HCT116 (cell line): Measurements from ENCODE around the gene PLXDC1. TPM values are rescaled to one million over a fixed set of nuclear protein-coding genes. Genes with fewer than 3 reads are reported as not detected.

ENCODE experiments used
- ATAC-seq: fragments of 200-7000 bp; cut with Tn5 transposase; 2 replicates; pipeline ENCODE4 v1.9.1; 2020; ENCODE audit warnings: mild to moderate bottlenecking, moderate library complexity
- BruUV-seq: library from RNA; stranded (reverse); fragments of 400-500 nt; replicated peaks from 2 replicates; lab custom pipeline; 2021; lab: Mats Ljungman, UMichigan
- CTCF ChIA-PET: fragments of 300-600 bp; sonication (Branson Sonifier 250); formaldehyde crosslinking; loops from one replicate; lab custom pipeline; 2021; ENCODE audit warnings: antibody characterized with exemption; lab: Charles Lee
- POLR2A ChIA-PET: fragments of 300-600, 350-600 bp; sonication (Branson Sonifier 250); formaldehyde crosslinking; loops from one replicate; lab custom pipeline; 2021; ENCODE audit warnings: antibody characterized with exemption; lab: Charles Lee
- RAD21 ChIA-PET, 2 experiments: fragments of 300-600 bp; sonication (Branson Sonifier 250); formaldehyde crosslinking; loops; one replicate each; lab custom pipeline; 2023; ENCODE audit warnings: low total read pairs in 2 of 2; ENCODE audit not compliant: uncharacterized antibody in 2 of 2, unreplicated experiment in 2 of 2, low non-redundant PET in 1 of 2; lab: Charles Lee
- DNase-seq: peaks from one replicate; pipeline ENCODE4 v3.0.0-alpha.2; 2010; ENCODE audit warnings: low read depth, low spot score
- H2AFZ ChIP-seq: fragments of 200-600 bp; shearing (Covaris generic), sonication (generic); 2 replicates; pipeline ENCODE4 v1.6.1; 2017; ENCODE audit warnings: low read depth, mixed run types, mixed read lengths, antibody characterized with exemption, low read length; ENCODE audit not compliant: poor library complexity, severe bottlenecking
- H3K27ac ChIP-seq: 2 replicates; pipeline ENCODE4 v1.5.1; 2012; ENCODE audit warnings: low read depth, low read length
- H3K27me3 ChIP-seq: fragments of 200-600 bp; sonication (generic); 2 replicates; pipeline ENCODE4 v1.6.1; 2016; ENCODE audit warnings: mixed run types, low read length, mixed read lengths; ENCODE audit not compliant: insufficient read depth
- H3K36me3 ChIP-seq, 2 experiments: fragments of 200-500 bp in 1 of 2; fragments of 200-600 bp in 1 of 2; sonication (Bioruptor generic) in 1 of 2; sonication (generic) in 1 of 2; 2 replicates each; pipeline versions ENCODE4 v1.5.1 to v1.6.1; 2014 to 2016; ENCODE audit warnings: low read length in 2 of 2, inconsistent platforms in 1 of 2, mixed read lengths in 1 of 2, mixed run types in 1 of 2; ENCODE audit not compliant: insufficient read depth in 2 of 2, control insufficient read depth in 1 of 2
- H3K4me1 ChIP-seq, 2 experiments: fragments of 200-600 bp in 1 of 2; sonication (generic) in 1 of 2; 2 replicates each; pipeline versions ENCODE4 v1.5.1 to v1.6.1; 2012 to 2017; ENCODE audit warnings: low read length in 2 of 2, inconsistent platforms in 1 of 2, mild to moderate bottlenecking in 1 of 2, mixed read lengths in 1 of 2, mixed run types in 1 of 2, moderate library complexity in 1 of 2; ENCODE audit not compliant: insufficient read depth in 2 of 2, control insufficient read depth in 1 of 2
- H3K4me2 ChIP-seq: fragments of 200-600 bp; sonication (generic); 2 replicates; pipeline ENCODE4 v1.6.1; 2017; ENCODE audit warnings: mixed run types, low read length, mixed read lengths
- H3K4me3 ChIP-seq, 2 experiments: fragments of 200-600 bp in 1 of 2; sonication (generic) in 1 of 2; replicated peaks in 1 of 2; 2 replicates each; pipeline ENCODE4 v1.5.1; 2011 to 2016; ENCODE audit warnings: low read length in 2 of 2, control low read depth in 1 of 2, low read depth in 1 of 2, mild to moderate bottlenecking in 1 of 2, mixed read lengths in 1 of 2, mixed run types in 1 of 2
- H3K79me2 ChIP-seq: fragments of 200-600 bp; sonication (generic); 2 replicates; pipeline ENCODE4 v1.6.1; 2017; ENCODE audit warnings: mild to moderate bottlenecking, mixed run types, low read length, moderate library complexity, mixed read lengths; ENCODE audit not compliant: insufficient read depth
- H3K9ac ChIP-seq: fragments of 200-600 bp; sonication (generic); 2 replicates; pipeline ENCODE4 v1.6.1; 2016; ENCODE audit warnings: low read length, mixed read lengths
- H3K9me2 ChIP-seq: fragments of 200-600 bp; sonication (generic), shearing (Covaris generic); 2 replicates; pipeline ENCODE4 v1.6.1; 2017; ENCODE audit warnings: mixed run types, mild to moderate bottlenecking, moderate library complexity; ENCODE audit not compliant: insufficient read depth
- H3K9me3 ChIP-seq, 2 experiments: fragments of 200-500 bp in 1 of 2; fragments of 200-600 bp in 1 of 2; sonication (Bioruptor generic) in 1 of 2; sonication (generic) in 1 of 2; 2 replicates each; pipeline ENCODE4 v1.6.1; 2014 to 2017; ENCODE audit warnings: low read length in 2 of 2, mixed read lengths in 2 of 2, inconsistent platforms in 1 of 2, low read depth in 1 of 2, mild to moderate bottlenecking in 1 of 2, mixed run types in 1 of 2, moderate library complexity in 1 of 2; ENCODE audit not compliant: control insufficient read depth in 1 of 2, insufficient read depth in 1 of 2
- H4K20me1 ChIP-seq: fragments of 200-600 bp; sonication (generic), shearing (Covaris generic); 2 replicates; pipeline ENCODE4 v1.6.1; 2017; ENCODE audit warnings: mixed run types, mild to moderate bottlenecking, moderate library complexity; ENCODE audit not compliant: insufficient read depth
- CBX3 ChIP-seq: IDR thresholded peaks from 2 replicates; pipeline ENCODE4 v1.6.1; 2012; ENCODE audit warnings: low read depth
- CEBPB ChIP-seq: IDR thresholded peaks from 2 replicates; pipeline ENCODE4 v1.6.1; 2012; ENCODE audit warnings: low read depth
- EGR1 ChIP-seq: IDR thresholded peaks from 2 replicates; pipeline ENCODE4 v1.6.1; 2012; ENCODE audit warnings: low read depth
- EZH2 ChIP-seq: fragments of 200-600 bp; sonication (generic); IDR thresholded peaks from 2 replicates; pipeline ENCODE4 v1.6.1; 2017; ENCODE audit warnings: antibody characterized with exemption, mixed run types
- JUND ChIP-seq: IDR thresholded peaks from 2 replicates; pipeline ENCODE4 v1.6.1; 2012
- REST ChIP-seq: IDR thresholded peaks from 2 replicates; pipeline ENCODE4 v1.6.1; 2012; ENCODE audit warnings: low read depth
- SIN3A ChIP-seq: IDR thresholded peaks from 2 replicates; pipeline ENCODE4 v1.6.1; 2012; ENCODE audit warnings: low read depth
- SP1 ChIP-seq: IDR thresholded peaks from 2 replicates; pipeline ENCODE4 v1.6.1; 2012; ENCODE audit warnings: low read depth
- TCF7L2 ChIP-seq: IDR thresholded peaks from 2 replicates; pipeline ENCODE4 v1.7.0; 2011; ENCODE audit warnings: borderline replicate concordance, inconsistent platforms; ENCODE audit not compliant: insufficient read depth, insufficient read length; ENCODE audit errors: extremely low read depth
- ZFX ChIP-seq: fragments of 450-650 bp; IDR thresholded peaks from 2 replicates; pipeline ENCODE4 v1.6.1; 2017
- intact Hi-C: fragments of 100-400 bp; cut with micrococcal nuclease; formaldehyde crosslinking; loops from 2 replicates; pipeline ENCODE4 v1.10.0; 2022
- total RNA-seq: library from RNA; stranded (reverse); gene quantifications from one replicate; pipeline ENCODE4 v1.2.1, GENCODE V29; 2021; ENCODE audit not compliant: unreplicated experiment
- TF ChIP-seq, protein P1 (sequence below): IDR thresholded peaks from 2 replicates; pipeline ENCODE4 v1.6.1; 2012
- TF ChIP-seq, protein P2 (sequence below): IDR thresholded peaks from 2 replicates; pipeline ENCODE4 v1.6.1; 2012

PLXDC1 gene
- total RNA-seq, 1 experiment from 2014 or later: 1.8 TPM

DNA sequence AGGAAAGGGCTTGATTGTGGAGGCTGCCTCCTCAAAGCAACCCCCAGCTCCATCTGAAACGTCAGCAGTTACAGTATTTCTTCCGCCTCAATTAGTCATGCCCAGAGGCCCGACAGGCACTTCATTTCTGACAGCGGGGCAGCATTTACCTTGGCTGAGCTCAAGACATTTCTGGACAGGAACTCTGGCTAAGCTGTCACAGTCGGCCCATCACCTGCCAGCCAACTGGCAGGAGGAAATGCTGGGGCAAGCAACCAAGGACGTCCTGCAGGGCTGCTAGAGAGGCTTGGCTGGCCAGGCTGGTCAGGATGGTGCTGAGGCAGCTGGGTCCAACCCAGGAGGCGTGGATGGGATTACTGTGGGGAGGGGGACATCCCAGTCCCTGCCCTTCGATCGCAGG is 27.8 kb downstream of the PLXDC1 start:
- CTCF ChIA-PET: interaction anchor here (0.9 kb wide), 1 partner anchor 141 kb away, joined by 3 read pairs; no protein-coding TSS in a partner anchor
- Histone ChIP-seq H3K79me2 (no peaks in the 10 kb centered on the region), H4K20me1 (no peaks in the 10 kb centered on the region), H2AFZ (no peak overlapping the region), H3K9me2 (no peaks in the 10 kb centered on the region), H3K9ac (no peak overlapping the region), H3K4me2 (no peak overlapping the region), H3K27ac (no peak overlapping the region), H3K4me1 (no peaks in the 10 kb centered on the region), H3K9me3 (no peaks in the 10 kb centered on the region), H3K36me3 (no peaks in the 10 kb centered on the region), H3K4me3 (no peak overlapping the region), H3K27me3 (no peaks in the 10 kb centered on the region)
- POLR2A ChIA-PET: no interaction called here
- TF ChIP-seq EGR1 (no peak), TCF7L2 (no peak), EZH2 (no peak), ZFX (no peak), REST (no peak), CEBPB (no peak), SIN3A (no peak), JUND (no peak), SP1 (no peak), CBX3 (no peak)
- TF ChIP-seq, protein P1, sequence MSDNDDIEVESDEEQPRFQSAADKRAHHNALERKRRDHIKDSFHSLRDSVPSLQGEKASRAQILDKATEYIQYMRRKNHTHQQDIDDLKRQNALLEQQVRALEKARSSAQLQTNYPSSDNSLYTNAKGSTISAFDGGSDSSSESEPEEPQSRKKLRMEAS: no peak
- TF ChIP-seq, protein P2, sequence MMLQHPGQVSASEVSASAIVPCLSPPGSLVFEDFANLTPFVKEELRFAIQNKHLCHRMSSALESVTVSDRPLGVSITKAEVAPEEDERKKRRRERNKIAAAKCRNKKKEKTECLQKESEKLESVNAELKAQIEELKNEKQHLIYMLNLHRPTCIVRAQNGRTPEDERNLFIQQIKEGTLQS: no peak
- DNase-seq (no peak), ATAC-seq (no peak)
- RAD21 ChIA-PET: no interaction called here
- no TSS peak for BruUV-seq
- intact Hi-C loops: no loop called here
